Sigmoid colon (tissue), 4 donors: Measurements from ENCODE around the gene C19orf53.

Source experiments
- CTCF ChIP-seq, 4 experiments: fragments of 450-650 bp in 3 of 4; fragments of 200-600 bp in 1 of 4; IDR thresholded peaks; one replicate each; pipeline ENCODE4 v1.5.1; 2016 to 2019; ENCODE audit warnings: antibody characterized with exemption in 4 of 4, mild to moderate bottlenecking in 3 of 4, moderate library complexity in 2 of 4
- POLR2AphosphoS5 ChIP-seq, 4 donors: sonication (generic); formaldehyde crosslinking; IDR thresholded peaks; one replicate each; pipeline ENCODE4 v1.6.1; 2017; ENCODE audit warnings: antibody characterized with exemption in 4 of 4

- TF ChIP-seq CTCF (IDR thresholded peaks at IDR 0.05) = no peak
- TF ChIP-seq POLR2AphosphoS5 (IDR thresholded peaks at IDR 0.05) = no peak
These were observed 21.5 kb downstream of the C19orf53 start for GRCh38 chr19:13795595-13796300.
